HEK293T (cell line): ENCODE measurements around the gene TTR.

Source experiments
- BHLHE40 ChIP-seq: fragments of 450-650 bp; IDR thresholded peaks from 2 replicates; pipeline ENCODE4 v1.6.1; 2016; ENCODE audit warnings: mild to moderate bottlenecking, moderate library complexity, borderline replicate concordance
- ELF4 ChIP-seq: fragments of 450-650 bp; IDR thresholded peaks from 2 replicates; pipeline ENCODE4 v1.6.1; 2017; ENCODE audit warnings: antibody characterized with exemption
- FOXA1 ChIP-seq: fragments of 450-650 bp; IDR thresholded peaks from 2 replicates; pipeline ENCODE4 v1.6.1; 2016; ENCODE audit warnings: mild to moderate bottlenecking
- FOXK2 ChIP-seq: fragments of 450-650 bp; IDR thresholded peaks from 2 replicates; pipeline ENCODE4 v1.6.1; 2016; ENCODE audit warnings: mild to moderate bottlenecking
- L3MBTL2 ChIP-seq: fragments of 450-650 bp; conservative IDR thresholded peaks from 2 replicates; pipeline ENCODE4 v1.6.1; 2016; ENCODE audit warnings: mild to moderate bottlenecking
- LEF1 ChIP-seq: fragments of 450-650 bp; IDR thresholded peaks from 2 replicates; pipeline ENCODE4 v1.6.1; 2017; ENCODE audit warnings: mild to moderate bottlenecking, borderline replicate concordance
- NFRKB ChIP-seq: fragments of 450-650 bp; IDR thresholded peaks from 2 replicates; pipeline ENCODE4 v1.6.1; 2016; ENCODE audit warnings: mild to moderate bottlenecking, moderate library complexity
- SP1 ChIP-seq: fragments of 450-650 bp; IDR thresholded peaks from 2 replicates; pipeline ENCODE4 v1.6.1; 2017
- TARDBP ChIP-seq: fragments of 450-650 bp; IDR thresholded peaks from 2 replicates; pipeline ENCODE4 v1.6.1; 2016

- TF ChIP-seq ELF4 (no peak), BHLHE40 (no peak), FOXK2 (no peak), TARDBP (no peak), L3MBTL2 (no peak), NFRKB (no peak), SP1 (no peak), LEF1 (no peak), FOXA1 (no peak)
Observed at GRCh38 chr18:31591113-31591512, 564 bp upstream of the TTR start.
